GM12878 (cell line): ENCODE data around the gene IL1RAPL1.

ENCODE experiments used
- TCF3 ChIP-seq: IDR thresholded peaks from 2 replicates; pipeline ENCODE4 v1.6.1; 2012; ENCODE audit warnings: low read depth, mild to moderate bottlenecking, low read length, borderline replicate concordance; ENCODE audit not compliant: insufficient read depth
- ZNF24 ChIP-seq: fragments of 450-650 bp; IDR thresholded peaks from 2 replicates; pipeline ENCODE4 v1.6.1; 2017; ENCODE audit warnings: antibody characterized with exemption, mild to moderate bottlenecking

GRCh38 chrX:29665532-29665931 is 1078.3 kb downstream of the IL1RAPL1 start:
- TF ChIP-seq ZNF24 (no peak), TCF3 (no peak)
